ENCODE measurements around the gene RB1. TPM values are rescaled to one million over a fixed set of nuclear protein-coding genes. Genes with fewer than 3 reads are reported as not detected.
"Not testable (repeated sequence)": the region's sequence is repeated elsewhere in the genome, so short reads cannot be mapped to it uniquely, and the experiment has no call there.

Gene RB1
- total RNA-seq, 1 donor from 2014 or later, result 48.0 TPM

DNA sequence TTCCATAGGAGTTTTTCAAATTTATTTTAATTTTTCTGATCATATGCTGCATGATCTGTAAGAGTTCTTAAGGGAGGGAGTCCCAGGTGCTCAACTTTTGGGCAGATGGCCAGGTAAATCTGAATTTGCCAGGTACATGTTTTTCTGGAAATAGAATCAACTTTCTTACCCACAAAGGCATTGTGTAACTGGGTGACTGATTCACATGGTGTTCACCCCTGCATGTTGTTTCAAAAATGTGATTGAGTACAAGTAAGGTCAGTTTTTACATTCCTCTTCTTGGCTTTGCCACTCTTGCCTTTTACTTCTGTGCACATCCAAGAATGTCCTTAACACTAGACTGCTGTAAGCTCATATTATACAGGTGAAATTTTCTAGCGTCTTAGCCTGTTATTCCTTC is 30.4 kb downstream of the RB1 start:
- H3K4me1 Mint-ChIP-seq, result no peaks in the 10 kb centered on the region
- no peak overlapping the region for H3K27ac Mint-ChIP-seq (ENCODE audit: unreplicated experiment)
- DNase-seq (ENCODE audit: low read depth, low spot score), result no peak
- H3K36me3 Mint-ChIP-seq (ENCODE audit: low read depth), result peaks cover 56% of the 10 kb centered on the region
- H3K4me3 Mint-ChIP-seq, result no peak overlapping the region
- peaks cover 15% of the 10 kb centered on the region for H3K9me3 Mint-ChIP-seq
- no peak for TF ChIP-seq CTCF (conservative IDR thresholded peaks at IDR 0.05)
- H3K27me3 Mint-ChIP-seq (ENCODE audit: low read depth), result no peaks in the 10 kb centered on the region

DNA sequence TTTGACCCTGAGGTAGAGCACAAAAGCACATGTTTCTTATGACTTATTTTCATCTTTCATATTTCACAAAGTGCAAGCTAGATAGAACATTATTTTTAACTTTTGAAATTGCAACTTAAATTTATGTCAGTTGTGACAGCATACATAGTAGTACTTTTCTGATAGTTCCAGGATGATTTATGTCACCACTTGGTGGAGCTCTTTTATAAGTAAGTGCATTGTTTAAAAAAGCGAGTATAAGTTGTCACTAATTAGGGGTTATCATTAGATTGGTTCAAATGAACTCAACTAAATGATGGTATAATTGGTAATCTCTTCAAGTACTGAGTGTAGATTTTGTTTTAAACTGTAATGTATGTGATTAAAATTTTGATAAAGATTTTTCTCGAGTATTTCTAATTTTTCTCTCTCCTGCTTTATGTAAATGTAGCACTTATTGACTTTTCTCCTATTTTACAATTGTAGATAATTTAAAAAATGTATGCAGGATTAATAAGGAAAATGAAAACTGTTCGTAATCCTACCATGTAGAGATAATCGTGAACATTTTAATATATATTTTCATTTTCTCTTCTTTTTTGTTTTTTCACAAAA is 31.1 kb downstream of the RB1 start:
- Mint-ChIP-seq H3K27ac (ENCODE audit: unreplicated experiment) (no peak overlapping the region), H3K4me3 (no peak overlapping the region), H3K4me1 (no peaks in the 10 kb centered on the region), H3K36me3 (ENCODE audit: low read depth) (peaks cover 55% of the 10 kb centered on the region), H3K27me3 (ENCODE audit: low read depth) (no peaks in the 10 kb centered on the region), H3K9me3 (peaks cover 15% of the 10 kb centered on the region)
- peak; percentile 68 for TF ChIP-seq CTCF (conservative IDR thresholded peaks at IDR 0.05)
- no peak for DNase-seq (ENCODE audit: low read depth, low spot score)

- H3K4me3 Mint-ChIP-seq; H3K4me1 Mint-ChIP-seq; DNase-seq (ENCODE audit: low read depth, low spot score); H3K27me3 Mint-ChIP-seq (ENCODE audit: low read depth); H3K27ac Mint-ChIP-seq (ENCODE audit: unreplicated experiment); H3K9me3 Mint-ChIP-seq: not testable (repeated sequence)
- peaks cover 40% of the 10 kb centered on the region for H3K36me3 Mint-ChIP-seq (ENCODE audit: low read depth)
Measured at GRCh38 chr13:48339198-48339597, 35.6 kb downstream of the RB1 start.

DNA sequence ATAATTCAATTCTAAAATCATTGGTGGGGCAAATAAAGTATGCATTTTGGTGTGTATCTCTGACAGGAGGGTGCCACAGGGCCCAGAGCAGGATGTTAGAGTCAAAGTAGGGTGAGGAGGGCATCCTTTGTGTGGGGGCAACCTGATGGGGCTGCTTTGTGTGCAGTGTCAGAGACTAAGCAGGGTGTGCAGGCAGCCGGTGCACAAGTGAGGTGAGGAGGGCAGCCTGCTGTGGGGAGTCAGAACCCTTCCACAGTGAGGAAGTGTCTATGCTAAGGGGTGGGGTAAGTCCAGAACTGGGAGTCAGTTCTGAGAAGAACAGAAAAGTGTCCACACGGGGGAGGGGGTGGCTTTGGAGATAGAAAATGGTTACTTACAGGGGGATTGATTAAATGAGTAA is 40.7 kb downstream of the RB1 start:
- no peak overlapping the region for H3K4me3 Mint-ChIP-seq
- no peak for TF ChIP-seq CTCF (conservative IDR thresholded peaks at IDR 0.05)
- peaks cover 5% of the 10 kb centered on the region for H3K4me1 Mint-ChIP-seq
- no peak for DNase-seq (ENCODE audit: low read depth, low spot score)
- no peaks in the 10 kb centered on the region for H3K27me3 Mint-ChIP-seq (ENCODE audit: low read depth)
- no peaks in the 10 kb centered on the region for H3K9me3 Mint-ChIP-seq
- H3K36me3 Mint-ChIP-seq (ENCODE audit: low read depth), result peaks cover 33% of the 10 kb centered on the region
- H3K27ac Mint-ChIP-seq (ENCODE audit: unreplicated experiment), result no peak overlapping the region

GRCh38 chr13:48346583-48346982 is 43.0 kb downstream of the RB1 start:
- Mint-ChIP-seq H3K9me3 (peaks cover 8% of the 10 kb centered on the region), H3K27me3 (ENCODE audit: low read depth) (no peaks in the 10 kb centered on the region), H3K27ac (ENCODE audit: unreplicated experiment) (no peak overlapping the region), H3K4me3 (no peak overlapping the region), H3K36me3 (ENCODE audit: low read depth) (peaks cover 46% of the 10 kb centered on the region), H3K4me1 (peaks cover 5% of the 10 kb centered on the region)
- no peak for DNase-seq (ENCODE audit: low read depth, low spot score)
- TF ChIP-seq CTCF (conservative IDR thresholded peaks at IDR 0.05), result no peak

DNA sequence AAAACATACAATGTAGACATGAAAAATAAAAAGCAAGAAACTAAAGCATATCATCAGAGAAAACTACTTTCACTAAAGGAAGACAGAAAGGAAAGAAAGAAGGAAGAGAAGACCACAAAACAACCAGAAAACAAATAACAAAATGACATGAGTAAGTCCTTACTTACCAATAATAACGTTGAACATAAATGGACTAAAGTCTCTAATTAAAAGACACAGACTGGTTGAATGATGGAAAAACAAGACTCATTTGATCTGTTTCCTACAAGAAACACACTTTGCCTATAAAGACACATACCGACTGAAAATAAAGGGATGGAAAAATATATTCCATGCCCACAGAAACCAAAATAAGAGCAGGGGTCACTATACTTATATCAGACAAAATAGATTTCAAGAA is 46.0 kb downstream of the RB1 start:
- no peak for TF ChIP-seq CTCF (conservative IDR thresholded peaks at IDR 0.05)
- H3K27ac Mint-ChIP-seq (ENCODE audit: unreplicated experiment), result no peak overlapping the region
- H3K4me3 Mint-ChIP-seq, result no peak overlapping the region
- peaks cover 5% of the 10 kb centered on the region for H3K4me1 Mint-ChIP-seq
- H3K9me3 Mint-ChIP-seq, result peaks cover 24% of the 10 kb centered on the region
- H3K36me3 Mint-ChIP-seq (ENCODE audit: low read depth), result peaks cover 67% of the 10 kb centered on the region
- DNase-seq (ENCODE audit: low read depth, low spot score), result no peak
- no peaks in the 10 kb centered on the region for H3K27me3 Mint-ChIP-seq (ENCODE audit: low read depth)
